T-helper 1 cell (primary cell): Measurements from ENCODE around the gene SIN3A.

ENCODE experiments used
- DNase-seq, 5 donors: peaks; one replicate each; pipeline ENCODE4 v3.0.0-alpha.2; 2012 to 2020

The SIN3A gene

DNA sequence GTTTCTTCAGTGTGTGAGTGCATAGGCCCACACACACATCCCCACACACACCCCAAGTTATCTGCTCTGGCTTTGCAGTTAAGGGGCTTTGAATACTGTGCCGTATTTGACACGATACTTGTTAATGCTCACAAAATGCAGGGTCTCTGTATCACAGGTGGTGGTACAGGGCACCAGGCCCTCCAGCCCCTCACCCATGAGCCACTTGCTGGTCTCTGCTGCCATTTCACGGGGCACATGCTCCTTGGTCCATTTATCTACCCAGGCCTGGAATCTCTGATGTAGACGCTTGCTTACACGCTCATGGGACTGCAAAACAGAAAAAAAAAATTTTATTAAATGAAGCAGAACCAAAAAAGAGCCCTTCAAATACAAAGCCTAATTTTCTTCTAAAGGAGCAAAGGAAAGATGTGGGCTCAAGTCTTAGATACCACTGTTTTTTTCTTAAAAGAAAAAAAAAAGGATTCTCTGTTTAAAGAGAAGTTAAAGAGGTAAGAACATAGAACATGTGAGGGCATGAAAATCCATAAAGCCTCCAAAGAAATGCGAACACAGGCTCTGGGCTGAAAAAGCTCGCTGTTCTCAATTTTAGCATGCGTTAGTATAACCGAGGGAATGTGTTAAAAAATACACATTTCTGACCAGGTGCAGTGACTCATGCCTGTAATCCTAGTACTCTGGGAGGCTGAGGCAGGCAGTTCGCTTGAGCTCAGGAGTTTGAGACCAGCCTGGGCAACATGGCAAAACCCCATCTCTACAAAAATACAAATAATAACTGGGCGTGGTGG lies 79.4 kb downstream of the SIN3A start:
- DNase-seq = no peak

DNA sequence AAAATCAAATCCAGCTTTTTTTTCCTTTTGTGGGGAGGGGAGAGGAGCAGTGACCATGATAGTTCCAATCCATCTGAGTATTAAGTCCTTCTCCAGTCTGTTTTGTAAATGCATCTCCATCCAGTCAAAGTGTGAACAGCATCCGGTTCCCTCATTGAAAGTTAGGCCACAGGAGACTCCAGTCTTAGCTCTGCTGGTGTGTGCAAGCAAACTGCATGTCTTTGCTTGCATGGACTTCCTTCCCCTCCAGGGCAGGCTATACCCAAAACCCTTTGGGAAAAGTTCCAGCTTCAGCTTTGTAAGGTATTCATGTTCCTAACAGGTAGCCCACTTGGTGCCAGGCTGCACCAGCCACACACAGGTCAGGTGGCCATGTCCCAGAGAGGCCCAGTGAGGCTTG lies 80.0 kb downstream of the SIN3A start:
- no peak for DNase-seq

DNA sequence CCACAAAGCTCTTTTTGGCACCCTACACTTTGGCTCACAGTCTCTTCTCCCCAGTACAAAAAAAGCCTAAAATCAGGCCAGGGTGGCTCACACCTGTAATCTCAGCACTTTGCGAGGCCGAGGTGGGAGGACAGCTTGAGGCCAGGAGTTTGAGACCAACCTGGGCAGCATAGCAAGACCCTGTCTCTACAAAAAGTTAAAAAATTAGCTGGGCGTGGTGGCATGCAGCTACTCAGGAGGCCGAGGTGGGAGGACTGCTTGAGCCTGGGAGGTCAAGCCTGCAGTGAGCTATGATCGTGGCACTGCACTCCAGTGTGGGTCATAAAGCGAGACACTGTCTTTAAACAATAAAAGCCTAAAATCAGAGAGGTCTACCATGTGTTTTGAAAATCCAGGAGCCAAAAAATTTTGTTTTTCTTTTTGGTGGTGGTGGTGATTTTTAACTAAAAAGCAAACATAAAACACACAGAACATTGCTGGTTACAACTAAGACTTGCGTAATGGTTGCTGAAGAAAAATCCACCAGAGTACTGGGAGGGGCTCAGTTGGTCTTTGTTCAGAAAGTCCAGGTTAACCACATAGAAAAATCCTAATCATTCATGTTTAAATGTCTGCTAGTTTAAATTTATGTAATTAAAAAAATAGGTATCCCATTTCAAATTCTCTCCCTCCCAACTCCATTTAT lies 81.5 kb downstream of the SIN3A start:
- no peak for DNase-seq

DNA sequence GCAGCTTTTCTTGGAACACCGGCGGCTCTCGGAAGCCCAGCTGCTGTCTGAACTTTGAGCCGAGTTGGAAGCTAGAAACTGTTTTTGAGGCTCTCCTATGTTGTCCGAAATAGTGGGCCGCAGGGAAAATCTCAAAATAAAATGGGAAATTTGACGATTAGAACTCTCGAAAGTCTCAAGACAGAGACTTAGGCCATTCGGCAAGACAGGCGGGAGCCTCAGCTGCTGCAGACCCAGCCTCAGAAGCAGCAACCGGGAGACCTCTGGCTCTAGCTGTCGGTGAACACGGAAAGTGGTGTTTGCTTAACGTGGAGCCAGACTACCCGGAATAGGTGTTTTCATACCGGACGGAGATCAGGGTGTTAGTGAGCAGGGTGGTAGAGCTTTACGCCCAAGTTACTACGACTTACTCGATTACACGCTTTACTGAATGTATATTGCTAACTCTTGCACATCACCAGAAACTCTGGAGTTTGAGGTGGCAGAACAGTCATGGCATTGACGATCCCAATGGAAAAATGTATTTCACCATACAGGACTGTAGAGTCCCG lies 82.7 kb downstream of the SIN3A start:
- peak in 1 of 5 donors; percentile 44 for DNase-seq

DNA sequence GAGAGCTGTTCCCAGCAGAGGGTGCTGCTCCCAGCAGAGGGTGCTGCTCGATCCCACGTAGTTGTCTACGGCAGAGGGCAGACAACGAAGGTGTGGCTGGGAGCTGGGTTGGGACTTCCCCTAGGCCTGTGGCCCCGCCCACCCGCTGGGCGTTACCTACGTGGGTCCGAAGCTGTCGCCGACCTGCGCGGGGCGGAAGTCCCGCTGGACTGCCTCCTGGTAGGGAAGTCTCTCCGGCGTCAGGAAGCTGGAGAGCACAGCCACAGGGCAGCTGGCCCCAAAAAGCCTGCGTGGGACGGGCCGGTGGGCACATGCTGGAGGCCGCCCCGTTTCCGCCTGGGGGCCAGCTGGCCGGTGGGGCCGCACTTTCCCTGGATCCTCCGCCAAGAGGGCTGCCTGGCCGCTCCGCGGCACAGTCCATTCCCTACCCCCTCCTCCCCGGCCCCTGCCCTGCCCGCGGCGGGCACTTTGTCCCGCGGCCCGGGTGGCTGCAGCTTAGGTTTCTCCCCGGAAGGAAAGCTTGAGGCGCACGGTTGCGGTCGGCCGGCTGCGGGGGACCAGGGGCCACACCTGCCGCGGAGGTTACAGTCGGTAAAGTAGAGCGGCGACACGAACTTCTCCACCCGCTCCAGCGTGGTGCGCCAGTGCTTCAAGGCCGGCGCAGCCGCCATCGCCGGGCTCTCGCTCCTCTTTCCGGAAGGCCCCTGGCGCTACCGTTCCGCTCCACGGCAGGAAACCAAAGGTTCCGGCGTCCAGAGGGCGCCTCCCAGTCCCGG lies 83.4 kb downstream of the SIN3A start, which contains the start of gene MAN2C1:
Gene MAN2C1 (minus strand): TSS at position 695 of the 776 bp plus-strand sequence. CDS start 24 bp downstream, at position 671.
- peak; percentile 87 to 95 (median 88) for DNase-seq

DNA sequence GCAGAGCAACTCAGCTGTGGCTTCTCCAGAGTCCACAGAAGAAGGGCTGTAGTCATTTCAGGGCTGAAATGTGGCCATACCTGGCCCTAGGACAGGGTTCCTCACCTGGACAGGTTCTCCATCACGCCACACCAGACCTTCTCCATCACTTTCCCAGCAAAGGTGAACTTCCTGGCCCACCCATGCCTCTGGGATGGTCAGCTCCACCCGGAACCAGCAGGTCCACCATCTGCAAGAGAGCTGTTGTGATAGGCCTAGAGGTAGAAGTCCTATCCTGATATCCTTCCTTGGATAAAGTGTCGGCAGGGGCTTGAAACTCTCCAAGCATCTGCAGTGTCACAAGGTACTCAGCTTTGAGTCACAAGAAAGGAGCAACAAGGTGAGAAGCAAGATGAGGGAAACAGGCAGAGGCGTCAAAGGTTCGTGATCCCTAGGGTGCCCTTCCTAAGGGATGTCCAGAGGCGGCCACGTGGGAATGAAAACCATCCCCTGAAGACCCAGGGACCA lies 84.0 kb downstream of the SIN3A start:
- no peak for DNase-seq

DNA sequence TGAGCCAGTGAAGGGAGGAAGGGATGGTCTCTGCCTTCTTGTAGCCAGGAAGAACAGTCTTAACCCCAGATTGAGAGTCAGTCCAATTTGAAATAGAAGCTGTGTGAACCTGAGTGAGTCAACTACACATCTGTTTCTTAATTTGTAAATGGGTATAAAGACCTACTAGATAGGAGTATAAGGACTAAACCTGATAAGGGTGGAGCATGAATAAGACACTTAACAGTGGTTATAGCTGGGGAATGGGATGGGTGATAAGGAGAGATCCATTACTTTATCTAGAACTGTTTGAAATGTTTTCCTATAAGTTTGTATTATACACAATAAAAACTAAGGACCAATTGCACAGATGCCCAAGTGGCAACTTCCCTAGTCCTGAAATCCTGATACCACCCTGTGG lies 84.5 kb downstream of the SIN3A start:
- DNase-seq = no peak

DNA sequence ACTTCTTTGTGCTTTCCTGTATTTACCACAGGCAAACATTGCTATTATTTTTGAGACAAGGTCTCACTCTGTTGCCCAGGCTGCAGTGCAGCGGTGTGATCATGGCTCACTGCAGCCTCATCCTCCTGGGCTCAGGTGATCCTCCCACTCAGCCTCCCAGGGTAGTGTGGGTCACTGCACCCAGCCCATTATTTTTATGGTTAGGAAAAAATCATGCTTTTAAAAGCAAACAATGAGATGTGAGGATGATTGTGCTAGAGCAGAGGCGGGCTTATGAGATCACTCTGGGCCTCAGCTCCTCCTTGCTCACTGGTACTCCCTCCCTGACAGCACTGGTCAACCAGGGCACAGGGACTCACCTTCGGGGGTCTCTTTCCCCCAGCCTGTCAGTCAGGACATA lies 85.3 kb downstream of the SIN3A start:
- no peak for DNase-seq

DNA sequence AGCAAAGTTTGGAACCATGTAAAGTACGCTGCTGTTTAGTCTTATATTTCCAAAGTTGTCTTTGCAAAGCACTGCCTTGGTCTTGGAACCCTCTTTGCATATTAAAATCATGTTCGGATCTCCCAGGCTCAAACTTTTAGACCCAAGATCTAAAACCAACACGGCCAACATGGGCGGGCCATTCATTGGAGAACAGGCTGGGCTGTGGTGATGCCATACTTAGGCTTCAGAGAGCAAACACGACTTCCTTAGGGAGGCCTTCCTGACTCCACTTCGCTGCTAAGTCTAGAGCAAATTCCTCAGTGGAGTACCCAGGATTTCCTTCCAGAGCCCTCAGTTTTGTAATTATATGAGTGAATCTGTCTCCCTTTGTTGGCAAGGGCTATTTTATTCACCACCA lies 86.6 kb downstream of the SIN3A start:
- DNase-seq = no peak

DNA sequence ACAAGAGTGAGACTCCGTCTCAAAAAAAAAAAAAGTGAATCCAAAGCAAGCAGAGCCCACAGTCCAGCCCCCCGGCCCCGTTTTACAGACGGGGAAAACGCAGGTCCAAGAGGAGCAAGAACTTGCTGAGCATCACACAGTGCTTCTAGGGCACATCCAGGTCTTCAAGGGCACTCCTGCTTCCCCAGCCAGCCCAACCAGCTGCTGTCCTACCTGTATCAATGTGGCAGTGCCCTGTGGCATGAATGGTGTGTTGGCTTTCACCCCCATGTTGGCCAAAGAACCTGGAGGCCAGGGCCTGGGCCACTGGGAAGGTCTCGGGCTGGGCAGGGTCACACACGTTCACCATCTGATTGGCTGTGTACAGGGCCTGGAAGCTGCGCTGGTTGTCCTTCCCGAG lies 87.7 kb downstream of the SIN3A start:
- no peak for DNase-seq

DNA sequence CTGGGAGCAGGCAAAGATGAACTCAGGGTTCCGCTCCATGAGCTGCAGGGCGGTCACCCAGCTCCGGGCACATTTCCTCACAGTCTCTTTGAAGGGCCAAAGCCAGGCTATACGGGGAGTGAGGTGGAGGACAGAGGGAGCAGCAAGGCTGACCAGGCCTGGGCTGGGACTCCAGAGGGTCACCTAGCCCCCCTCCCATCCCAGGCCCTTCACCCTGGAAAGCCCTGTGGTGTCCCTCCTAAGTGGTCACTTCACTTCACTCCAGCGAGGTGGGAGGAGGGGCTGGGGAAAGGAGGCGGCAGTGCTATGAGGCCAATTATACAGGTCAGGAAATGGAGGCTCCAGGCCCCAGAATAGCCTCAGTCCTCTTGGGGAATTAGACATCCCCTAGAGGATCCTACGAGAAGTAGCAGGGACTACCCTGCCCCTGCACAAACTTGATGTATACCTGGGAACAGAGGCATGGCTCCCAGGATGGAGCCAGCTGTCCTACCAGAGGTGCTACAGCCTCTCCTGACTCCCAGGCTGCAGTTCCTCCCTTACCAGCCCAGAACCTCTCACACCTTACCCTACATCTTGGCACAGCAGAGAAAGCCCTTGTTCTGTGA lies 88.7 kb downstream of the SIN3A start:
- DNase-seq = no peak

DNA sequence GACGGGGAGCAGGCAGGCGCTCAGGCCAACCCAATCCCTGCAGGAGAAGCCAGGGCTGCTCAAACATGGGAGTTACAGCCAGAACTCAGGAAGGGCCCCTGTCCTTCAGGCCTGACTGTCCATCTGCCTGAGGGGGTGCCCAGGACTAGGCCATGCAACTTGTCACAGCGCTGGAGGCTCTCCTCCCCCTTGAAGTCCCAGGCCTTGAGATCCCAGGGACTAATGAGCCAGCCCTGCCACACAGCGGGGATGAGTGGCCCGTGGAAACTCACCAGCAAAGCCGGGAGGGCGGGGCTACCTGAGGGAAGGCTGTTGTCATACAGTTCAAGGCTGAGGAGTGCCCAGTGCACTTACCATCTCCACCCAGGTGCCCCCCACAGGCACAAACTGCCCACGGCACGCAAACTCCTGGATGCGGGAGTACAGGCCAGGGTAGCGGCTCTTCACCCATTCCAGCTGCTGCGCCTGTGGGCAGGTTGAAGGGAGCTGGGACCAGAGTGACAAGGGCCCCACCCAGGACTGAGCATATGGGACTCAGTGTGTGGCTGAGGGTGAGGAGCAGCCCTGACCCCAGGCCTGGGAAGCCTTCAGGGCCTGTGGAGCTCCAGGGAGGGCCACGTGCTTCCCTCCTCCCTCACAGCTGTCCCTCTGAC lies 89.4 kb downstream of the SIN3A start:
- no peak for DNase-seq

DNA sequence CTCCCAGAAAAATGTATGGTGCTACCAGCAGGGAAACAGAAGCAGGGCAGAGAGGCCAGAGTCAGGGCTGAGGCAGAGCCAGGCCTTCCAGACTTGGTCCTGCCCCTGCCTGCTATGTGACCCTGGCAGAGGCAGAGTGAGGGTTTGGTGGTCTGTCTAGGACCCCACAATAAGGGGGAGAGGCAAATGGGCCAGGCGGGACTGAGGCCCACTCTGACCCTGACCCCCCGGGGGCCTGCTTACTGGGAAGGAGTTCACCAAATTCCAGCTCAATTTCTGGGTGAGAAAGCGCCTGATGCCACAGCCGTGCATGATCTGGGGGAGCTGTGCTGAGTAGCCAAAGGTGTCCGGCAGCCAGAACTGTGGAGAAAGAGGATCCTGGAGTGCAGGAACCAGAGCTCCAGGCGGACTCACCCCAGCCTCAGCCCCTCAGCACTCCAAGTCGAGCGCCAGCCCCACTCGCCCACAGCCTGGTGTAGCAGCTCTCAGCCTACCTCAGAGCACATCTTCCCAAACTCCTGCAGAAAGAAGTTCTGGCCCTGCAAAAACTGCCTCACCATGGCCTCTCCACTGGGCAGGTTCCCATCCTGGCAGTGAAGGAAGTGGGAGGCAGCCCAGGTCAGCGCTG lies 90.0 kb downstream of the SIN3A start:
- no peak for DNase-seq

DNA sequence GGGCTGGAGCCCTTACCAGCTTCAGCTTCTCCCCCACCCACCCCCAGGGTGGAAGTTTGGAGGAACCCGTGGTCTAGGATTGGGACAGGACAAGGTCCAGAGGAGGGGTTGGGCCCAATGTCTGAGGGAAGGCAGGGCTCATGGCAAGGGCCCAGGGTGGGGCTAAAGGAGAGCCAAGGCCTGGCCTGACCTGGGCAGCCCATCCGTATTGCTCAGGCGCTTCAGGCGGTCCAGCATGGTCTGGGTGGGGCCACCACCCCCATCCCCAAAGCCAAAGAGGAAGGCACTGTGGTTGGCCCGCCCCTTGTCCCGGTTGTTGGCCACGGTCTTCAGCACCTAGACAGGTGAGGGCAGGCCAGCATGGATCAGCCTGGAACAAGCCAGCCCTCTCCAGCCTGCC lies 90.6 kb downstream of the SIN3A start:
- no peak for DNase-seq

DNA sequence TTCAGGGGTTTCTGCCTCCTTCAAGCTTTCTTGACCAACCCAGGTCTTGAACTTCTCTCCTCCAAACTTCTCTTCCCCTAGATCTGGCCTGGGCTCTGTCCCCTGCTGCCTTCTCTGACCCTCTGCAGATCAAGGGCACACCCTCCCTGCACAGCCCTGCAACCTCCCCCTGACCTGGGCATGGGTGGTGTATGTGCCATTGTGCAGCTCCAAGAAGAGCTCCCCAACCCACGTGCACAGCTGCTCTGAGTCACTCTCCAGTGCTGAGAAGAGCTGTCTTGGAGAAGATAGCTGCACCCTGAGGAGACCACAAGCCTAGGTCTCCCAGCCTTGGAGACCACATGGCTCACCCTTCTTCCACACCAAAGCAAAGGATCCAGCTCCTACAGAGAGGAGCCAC lies 91.1 kb downstream of the SIN3A start:
- DNase-seq = no peak

DNA sequence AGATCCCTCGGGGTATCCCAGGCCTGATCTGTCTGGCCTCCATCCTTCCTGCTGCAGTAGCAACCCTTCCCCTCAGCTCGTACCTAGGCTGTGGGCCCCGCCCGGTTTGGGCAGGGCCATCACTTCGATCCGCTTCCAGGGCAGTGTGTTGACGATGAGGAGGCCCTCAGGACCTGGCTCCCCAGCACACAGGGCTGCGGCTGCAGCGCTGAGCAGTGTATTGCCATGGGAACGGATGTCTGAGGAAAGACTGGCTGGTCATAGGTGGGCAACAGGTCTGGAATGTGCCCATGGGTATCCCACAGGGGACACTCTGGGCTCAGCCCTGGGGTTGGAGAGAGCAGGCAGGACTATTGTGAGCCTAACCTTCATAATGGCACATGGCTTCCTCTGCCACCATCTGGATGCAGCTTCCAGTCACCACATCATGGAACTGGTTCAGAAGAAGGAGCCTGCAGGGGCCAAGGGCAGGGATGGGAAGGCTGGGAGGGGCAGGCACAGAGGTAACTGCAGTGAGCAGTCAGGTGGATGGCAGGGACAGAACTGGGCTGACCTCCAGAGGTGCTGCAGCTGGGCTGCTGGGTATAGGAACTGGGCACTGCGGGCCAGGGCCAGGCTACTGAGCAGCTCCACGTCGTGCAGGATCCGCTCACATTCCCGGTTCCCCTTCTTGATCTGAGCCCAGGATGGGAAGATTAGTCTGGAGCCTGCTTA lies 91.8 kb downstream of the SIN3A start:
- DNase-seq = no peak

DNA sequence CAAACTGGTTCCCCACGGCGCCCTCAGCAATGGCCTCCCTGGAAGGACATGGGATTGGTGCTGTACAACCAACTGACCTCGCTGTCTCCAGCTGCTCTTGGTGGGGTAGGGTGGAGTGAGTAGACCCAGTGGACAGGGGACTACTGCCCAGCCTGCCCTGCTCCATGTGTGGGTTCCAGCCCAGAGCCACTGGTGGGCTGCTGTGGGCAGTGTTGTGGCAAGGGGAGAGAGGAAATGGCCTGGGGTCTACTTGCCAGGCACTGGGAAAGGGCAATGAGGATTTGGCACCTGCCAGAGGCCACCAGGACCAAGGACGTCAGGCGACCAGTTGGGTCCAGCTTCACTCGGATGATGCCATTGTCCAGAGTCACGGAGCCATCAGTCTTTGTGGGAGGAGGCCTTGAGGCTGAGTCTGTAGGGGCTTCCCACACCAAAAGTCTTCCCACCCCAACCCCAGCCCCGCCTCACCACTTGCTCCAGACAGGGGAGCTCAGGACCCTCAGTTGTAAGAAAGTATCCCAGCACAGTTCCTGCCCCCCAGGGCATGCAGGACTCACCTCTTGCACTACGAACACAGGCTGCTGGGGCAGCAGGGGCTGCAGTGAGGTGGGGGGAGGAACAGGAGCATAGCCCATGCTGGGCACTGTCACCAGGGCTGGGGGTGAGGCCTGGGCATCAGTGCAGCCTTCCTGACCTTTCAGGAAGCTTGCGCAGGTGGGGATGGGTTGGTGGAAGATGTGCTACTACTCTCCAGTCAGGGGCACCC lies 92.5 kb downstream of the SIN3A start:
- no peak for DNase-seq

DNA sequence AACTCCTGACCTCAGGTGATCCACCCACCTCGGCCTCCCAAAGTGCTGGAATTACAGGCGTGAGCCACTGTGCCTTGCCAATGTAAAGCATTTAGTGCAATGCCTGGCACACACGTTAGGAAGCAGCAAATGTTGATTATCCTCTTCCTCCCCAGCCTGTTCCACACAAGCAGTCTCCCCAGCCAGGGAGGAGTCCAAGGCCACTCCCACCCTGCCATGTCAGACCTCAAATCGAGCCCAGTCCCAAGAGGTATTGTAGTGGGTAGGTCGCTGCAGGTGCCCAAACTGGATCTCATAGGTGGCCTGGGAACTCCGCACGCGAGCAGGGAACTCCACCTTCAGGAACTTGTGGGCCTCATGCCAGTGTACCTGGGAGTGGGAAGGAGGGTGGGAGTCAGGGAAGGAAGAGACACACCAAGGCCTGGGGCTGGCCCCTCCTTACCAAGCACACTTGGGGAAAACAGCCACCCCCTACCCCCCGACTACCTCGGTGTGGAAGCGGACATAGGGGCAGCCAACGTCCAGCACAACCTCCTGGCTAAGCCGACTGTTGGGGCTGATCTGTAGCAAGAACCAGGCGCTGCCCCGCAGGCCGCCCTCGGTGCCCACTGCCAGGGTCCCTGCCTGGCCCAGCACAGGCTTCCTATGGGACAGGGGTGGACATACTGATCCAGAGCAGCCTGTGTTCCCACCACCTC lies 93.4 kb downstream of the SIN3A start:
- no peak for DNase-seq

DNA sequence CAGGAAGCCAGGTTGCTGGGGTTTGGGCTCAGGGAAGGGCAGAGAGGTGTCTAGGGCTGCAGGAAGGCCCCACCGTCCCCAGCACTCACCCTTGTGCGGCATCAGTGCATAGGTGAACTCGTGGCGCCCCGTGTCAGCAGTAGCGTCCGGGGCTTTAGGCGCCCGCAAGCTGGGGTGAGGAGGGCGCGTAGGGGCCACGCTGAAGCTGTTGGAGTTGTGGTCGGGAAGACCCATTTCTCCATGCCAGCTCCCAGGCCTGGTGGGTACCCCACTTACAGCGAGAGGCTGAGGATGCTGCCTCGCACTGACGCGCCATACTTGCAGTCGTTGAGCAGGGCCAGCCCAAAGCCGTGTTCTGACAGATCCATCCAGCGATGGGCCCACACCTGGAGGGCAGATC lies 95.0 kb downstream of the SIN3A start:
- no peak for DNase-seq
